IPS-18c (cell line): ENCODE results near the gene DEDD2.

Experiments
- H3K4me3 ChIP-seq: 2 replicates; pipeline ENCODE4 v1.7.0; 2013; ENCODE audit warnings: low read depth, mild to moderate bottlenecking, low read length, moderate library complexity; ENCODE audit not compliant: insufficient read depth
- H3K9me3 ChIP-seq: one replicate; pipeline ENCODE4 v1.6.1; 2013; ENCODE audit warnings: mild to moderate bottlenecking, low read length, moderate library complexity; ENCODE audit not compliant: control insufficient read depth, insufficient read depth

DEDD2 gene

GRCh38 chr19:42168206-42168605 is 49.3 kb downstream of the DEDD2 start:
- no peaks in the 10 kb centered on the region for H3K9me3 ChIP-seq
- H3K4me3 ChIP-seq: no peak overlapping the region

GRCh38 chr19:42166316-42166715 is 51.2 kb downstream of the DEDD2 start:
- Histone ChIP-seq H3K4me3 (no peak overlapping the region), H3K9me3 (no peaks in the 10 kb centered on the region)

- H3K9me3 ChIP-seq: no peaks in the 10 kb centered on the region
- no peak overlapping the region for H3K4me3 ChIP-seq
These were observed 52.3 kb downstream of the DEDD2 start for GRCh38 chr19:42165146-42165545.

- no peaks in the 10 kb centered on the region for H3K9me3 ChIP-seq
These were observed 55.7 kb downstream of the DEDD2 start for GRCh38 chr19:42161616-42162263.

GRCh38 chr19:42159942-42160341 is 57.5 kb downstream of the DEDD2 start:
- Histone ChIP-seq H3K4me3 (no peak overlapping the region), H3K9me3 (no peaks in the 10 kb centered on the region)

More at GRCh38 chr19:42161616-42162263, 55.7 kb downstream of the DEDD2 start:
- H3K4me3 ChIP-seq: no peak overlapping the region

GRCh38 chr19:42158926-42159325 is 58.6 kb downstream of the DEDD2 start:
- no peak overlapping the region for H3K4me3 ChIP-seq

GRCh38 chr19:42156571-42156970 is 60.9 kb downstream of the DEDD2 start:
- H3K4me3 ChIP-seq: no peak overlapping the region
- no peaks in the 10 kb centered on the region for H3K9me3 ChIP-seq

More at GRCh38 chr19:42158926-42159325, 58.6 kb downstream of the DEDD2 start:
- no peaks in the 10 kb centered on the region for H3K9me3 ChIP-seq

- no peaks in the 10 kb centered on the region for H3K9me3 ChIP-seq
- H3K4me3 ChIP-seq: peak overlapping the region; percentile 15; the same call in 1 of the 2 replicates
These were observed 61.7 kb downstream of the DEDD2 start for GRCh38 chr19:42155796-42156195.

- Histone ChIP-seq H3K4me3 (no peak overlapping the region), H3K9me3 (no peaks in the 10 kb centered on the region)
These were observed 62.8 kb downstream of the DEDD2 start for GRCh38 chr19:42154471-42155323.

- no peaks in the 10 kb centered on the region for H3K9me3 ChIP-seq
- H3K4me3 ChIP-seq: no peak overlapping the region
These were observed 63.6 kb downstream of the DEDD2 start for GRCh38 chr19:42153672-42154433.

- no peaks in the 10 kb centered on the region for H3K9me3 ChIP-seq
These were observed 64.4 kb downstream of the DEDD2 start for GRCh38 chr19:42152910-42153671.

GRCh38 chr19:42151782-42152684 is 65.4 kb downstream of the DEDD2 start:
- Histone ChIP-seq H3K4me3 (no peak overlapping the region; the same call in 1 of the 2 replicates), H3K9me3 (no peaks in the 10 kb centered on the region)

More at GRCh38 chr19:42152910-42153671, 64.4 kb downstream of the DEDD2 start:
- H3K4me3 ChIP-seq: no peak overlapping the region

GRCh38 chr19:42150911-42151361 is 66.5 kb downstream of the DEDD2 start:
- Histone ChIP-seq H3K9me3 (no peaks in the 10 kb centered on the region), H3K4me3 (no peak overlapping the region)

- no peak overlapping the region for H3K4me3 ChIP-seq
- H3K9me3 ChIP-seq: no peaks in the 10 kb centered on the region
These were observed 67.1 kb downstream of the DEDD2 start for GRCh38 chr19:42150364-42150763.

- Histone ChIP-seq H3K4me3 (no peak overlapping the region), H3K9me3 (no peaks in the 10 kb centered on the region)
These were observed 67.9 kb downstream of the DEDD2 start for GRCh38 chr19:42149447-42150202.
